B cell (primary cell): ENCODE results near the gene ATP6V1G2. TPM values are rescaled to one million over a fixed set of nuclear protein-coding genes. Genes with fewer than 3 reads are reported as not detected.

ENCODE experiments used
- ATAC-seq: fragments of 200-7000 bp; cut with Tn5 transposase; one replicate; pipeline ENCODE4 v1.10.0; 2021; ENCODE audit warnings: low read depth, mild to moderate bottlenecking, moderate number of reproducible peaks, moderate library complexity
- CTCF ChIA-PET: fragments of 350-600 bp; sonication (Branson Sonifier 250); formaldehyde crosslinking; loops from one replicate; lab custom pipeline; 2021; ENCODE audit warnings: antibody characterized with exemption, inconsistent platforms; lab: Charles Lee
- POLR2A ChIA-PET: fragments of 350-600 bp; sonication (Branson Sonifier 250); formaldehyde crosslinking; loops from one replicate; lab custom pipeline; 2021; ENCODE audit warnings: antibody characterized with exemption; lab: Charles Lee
- DNase-seq: peaks from one replicate; pipeline ENCODE4 v3.0.0; 2013
- H2AFZ ChIP-seq: 2 replicates; pipeline ENCODE4 v1.6.1; 2012; ENCODE audit warnings: mild to moderate bottlenecking, low read depth, low read length; ENCODE audit not compliant: insufficient read depth, poor library complexity, severe bottlenecking
- H3K27ac ChIP-seq, 2 donors: 1 replicate in 1 of 2; 2 replicates in 1 of 2; pipeline ENCODE4 v1.5.1; 2012 to 2013; ENCODE audit warnings: low read length in 2 of 2, mild to moderate bottlenecking in 2 of 2, moderate library complexity in 1 of 2
- H3K27me3 ChIP-seq, 4 experiments: fragments of 200-600 bp in 1 of 4; sonication (generic) in 1 of 4; replicated peaks in 1 of 4; 1 replicate in 2 of 4; 2 replicates in 2 of 4; pipeline versions ENCODE4 v1.6.1 to v1.7.0; 2013 to 2016; ENCODE audit warnings: low read length in 3 of 4, mild to moderate bottlenecking in 2 of 4, mixed read lengths in 1 of 4, moderate library complexity in 1 of 4; ENCODE audit not compliant: insufficient read depth in 4 of 4, control insufficient read depth in 3 of 4; ENCODE audit errors: control extremely low read depth in 1 of 4
- H3K36me3 ChIP-seq, 2 experiments: replicated peaks in 1 of 2; 1 replicate in 1 of 2; 2 replicates in 1 of 2; pipeline versions ENCODE4 v1.6.1 to v1.7.1; 2013; ENCODE audit warnings: low read length in 1 of 2; ENCODE audit not compliant: insufficient read depth in 2 of 2, control insufficient read depth in 1 of 2; ENCODE audit errors: control extremely low read depth in 1 of 2, extremely low read depth in 1 of 2
- H3K4me1 ChIP-seq, 2 donors: fragments of 200-600 bp in 1 of 2; sonication (generic) in 1 of 2; 1 replicate in 1 of 2; 2 replicates in 1 of 2; pipeline versions ENCODE4 v1.5.1 to v1.6.1; 2013 to 2017; ENCODE audit warnings: low read length in 2 of 2; ENCODE audit not compliant: control insufficient read depth in 2 of 2, insufficient read depth in 2 of 2
- H3K4me2 ChIP-seq: replicated peaks from 2 replicates; pipeline ENCODE3; 2012; ENCODE audit warnings: mild to moderate bottlenecking, low read depth, low read length; ENCODE audit not compliant: poor library complexity, severe bottlenecking
- H3K4me3 ChIP-seq, 5 experiments: fragments of 200-600 bp in 1 of 5; sonication (generic) in 1 of 5; 1 replicate in 3 of 5; 2 replicates in 2 of 5; pipeline versions ENCODE4 v1.5.1 to v1.7.0; 2011 to 2016; ENCODE audit warnings: low read length in 4 of 5, mild to moderate bottlenecking in 4 of 5, low read depth in 2 of 5, control low read depth in 1 of 5, moderate library complexity in 1 of 5; ENCODE audit not compliant: insufficient read depth in 1 of 5; ENCODE audit errors: control extremely low read depth in 1 of 5, extremely low read depth in 1 of 5
- H3K79me2 ChIP-seq: fragments of 200-600 bp; sonication (generic); one replicate; pipeline ENCODE4 v1.6.0; 2016; ENCODE audit warnings: low read length; ENCODE audit not compliant: control insufficient read depth, insufficient read depth
- H3K9ac ChIP-seq: fragments of 200-600 bp; sonication (generic); 2 replicates; pipeline ENCODE4 v1.6.1; 2017; ENCODE audit warnings: mild to moderate bottlenecking, low read length, moderate library complexity
- H3K9me3 ChIP-seq, 3 donors: one replicate each; pipeline versions ENCODE4 v1.6.1 to v1.7.1; 2013; ENCODE audit warnings: low read length in 2 of 3; ENCODE audit not compliant: control insufficient read depth in 2 of 3, insufficient read depth in 1 of 3; ENCODE audit errors: control extremely low read depth in 1 of 3
- H4K20me1 ChIP-seq: 2 replicates; pipeline ENCODE4 v1.6.0; 2012; ENCODE audit warnings: mild to moderate bottlenecking, low read length; ENCODE audit not compliant: insufficient read depth, control insufficient read depth, poor library complexity, severe bottlenecking
- H3K27ac Mint-ChIP-seq: one replicate; pipeline ENCODE4 v1.8.0; 2021; ENCODE audit warnings: mixed read lengths
- H3K27me3 Mint-ChIP-seq: one replicate; pipeline ENCODE4 v1.8.0; 2021; ENCODE audit warnings: mixed read lengths
- H3K4me1 Mint-ChIP-seq: one replicate; pipeline ENCODE4 v1.8.0; 2021; ENCODE audit warnings: mixed read lengths
- H3K4me3 Mint-ChIP-seq: one replicate; pipeline ENCODE4 v1.8.0; 2021; ENCODE audit warnings: mixed read lengths
- H3K9me3 Mint-ChIP-seq: one replicate; pipeline ENCODE4 v1.8.0; 2022; ENCODE audit warnings: mixed read lengths; ENCODE audit not compliant: insufficient read depth
- EZH2 ChIP-seq: IDR thresholded peaks from 2 replicates; pipeline ENCODE4 v1.6.1; 2012; ENCODE audit warnings: borderline replicate concordance, low read depth, mild to moderate bottlenecking, moderate library complexity, low read length; ENCODE audit not compliant: insufficient read depth, poor library complexity, severe bottlenecking
- WGBS: methylation state at CpG from one replicate; pipeline ENCODE4 v1.1.5; 2013; ENCODE audit warnings: missing lambda C conversion rate; ENCODE audit not compliant: insufficient coverage; 5-methylcytosine and 5-hydroxymethylcytosine counted together
- intact Hi-C: fragments of 100-400 bp; cut with micrococcal nuclease; formaldehyde crosslinking; loops from one replicate; pipeline ENCODE4 v1.10.0; 2022
- polyA plus RNA-seq: library from polyadenylated mRNA; depleted of rRNA; stranded (reverse); fragments of >200 nt; gene quantifications from 2 replicates; pipeline ENCODE4 v1.2.3, GENCODE V29; 2012
- total RNA-seq, 2 donors: library from RNA; stranded (reverse); fragments of 120-200 nt in 1 of 2; gene quantifications; 1 replicate in 1 of 2; 2 replicates in 1 of 2; pipeline versions ENCODE4 v1.2.3 to v1.2.4, GENCODE V29; 2013 to 2022
- TF ChIP-seq, protein P1 (sequence below): fragments of 200-600 bp; IDR thresholded peaks from one replicate; pipeline ENCODE4 v1.8.0; 2022; ENCODE audit warnings: antibody characterized with exemption, mild to moderate bottlenecking

ATP6V1G2 gene
- total and polyA plus RNA-seq, 2 donors (not counting 1 experiment from before 2014, with no cell fraction given), result 3.3 to 4.5 TPM

DNA sequence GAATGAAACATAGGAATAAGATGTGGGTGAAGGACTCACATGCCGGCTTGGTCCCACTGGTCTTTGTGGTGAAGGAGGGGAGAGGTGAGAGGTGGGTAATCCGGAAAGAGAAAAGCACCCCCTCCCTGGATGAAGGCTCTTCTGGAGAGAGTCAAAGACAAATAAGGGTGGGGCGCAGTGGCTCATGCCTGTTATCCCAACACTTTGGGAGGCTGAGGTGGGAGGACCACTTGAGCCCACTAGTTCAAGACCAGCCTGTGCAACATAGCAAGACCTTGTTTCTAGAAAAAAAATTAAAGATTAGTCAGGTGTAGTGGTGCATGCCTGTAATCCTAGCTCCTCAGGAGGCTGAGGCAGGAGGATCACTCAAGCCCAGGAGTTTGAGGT is 32.7 kb upstream of the ATP6V1G2 start:
- intact Hi-C loops, result no loop called here
- Mint-ChIP-seq H3K4me3 (peak overlapping the region; percentile 98), H3K4me1 (peaks cover 83% of the 10 kb centered on the region), H3K27ac (peak overlapping the region; percentile 99), H3K9me3 (no peaks in the 10 kb centered on the region), H3K27me3 (no peaks in the 10 kb centered on the region)
- Histone ChIP-seq H2AFZ (no peak overlapping the region), H4K20me1 (peaks cover 33% of the 10 kb centered on the region), H3K36me3 (peaks cover 2 to 39% of the 10 kb centered on the region in 2 experiments), H3K27ac (peak overlapping the region; percentile 95 to 97), H3K4me3 (peak overlapping the region in 3 of 5 experiments; percentile 83 to 100 (median 85)), H3K27me3 (no peaks in the 10 kb centered on the region), H3K4me2 (peak overlapping the region; percentile 88), H3K9me3 (no peaks in the 10 kb centered on the region), H3K79me2 (peaks cover 89% of the 10 kb centered on the region), H3K4me1 (peaks cover 65 to 83% of the 10 kb centered on the region in 2 donors), H3K9ac (peak overlapping the region; percentile 97)
- no peak for ATAC-seq
- CTCF ChIA-PET, result interaction anchor here (1.8 to 35.3 kb wide), 3 partner anchors 16 to 254 kb away, joined by 7 to 2241 read pairs (median 1108); partner anchors contain the start of genes ATP6V1G2, LST1, LTA and NCR3
- DNase-seq, result no peak
- TF ChIP-seq EZH2, result no peak
- TF ChIP-seq, protein P1, sequence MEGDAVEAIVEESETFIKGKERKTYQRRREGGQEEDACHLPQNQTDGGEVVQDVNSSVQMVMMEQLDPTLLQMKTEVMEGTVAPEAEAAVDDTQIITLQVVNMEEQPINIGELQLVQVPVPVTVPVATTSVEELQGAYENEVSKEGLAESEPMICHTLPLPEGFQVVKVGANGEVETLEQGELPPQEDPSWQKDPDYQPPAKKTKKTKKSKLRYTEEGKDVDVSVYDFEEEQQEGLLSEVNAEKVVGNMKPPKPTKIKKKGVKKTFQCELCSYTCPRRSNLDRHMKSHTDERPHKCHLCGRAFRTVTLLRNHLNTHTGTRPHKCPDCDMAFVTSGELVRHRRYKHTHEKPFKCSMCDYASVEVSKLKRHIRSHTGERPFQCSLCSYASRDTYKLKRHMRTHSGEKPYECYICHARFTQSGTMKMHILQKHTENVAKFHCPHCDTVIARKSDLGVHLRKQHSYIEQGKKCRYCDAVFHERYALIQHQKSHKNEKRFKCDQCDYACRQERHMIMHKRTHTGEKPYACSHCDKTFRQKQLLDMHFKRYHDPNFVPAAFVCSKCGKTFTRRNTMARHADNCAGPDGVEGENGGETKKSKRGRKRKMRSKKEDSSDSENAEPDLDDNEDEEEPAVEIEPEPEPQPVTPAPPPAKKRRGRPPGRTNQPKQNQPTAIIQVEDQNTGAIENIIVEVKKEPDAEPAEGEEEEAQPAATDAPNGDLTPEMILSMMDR, result no peak
- WGBS, result 93% methylated on average over 2 of the region's 3 CpGs
- POLR2A ChIA-PET, result interaction anchor here (35.3 to 42.6 kb wide), 2 partner anchors 6 to 13 kb away, joined by 1450 read pairs; partner anchors contain the start of genes ATP6V1G2, LST1, LTA and LTB
